ENCODE results near the gene PROZ.

The PROZ gene

GRCh38 chr13:113208421-113209335 lies 50.2 kb downstream of the PROZ start, which contains the start of gene PCID2:
TSS of gene PCID2 (minus strand) at chr13:113208669. CDS start at chr13:113208634, 35 bp downstream.
- Histone ChIP-seq H3K4me2 (ENCODE audit: low read depth, low read length, poor library complexity, severe bottlenecking) (peak within 1 kb of the TSS; percentile 93), H3K9ac (ENCODE audit: low read length) (peak within 1 kb of the TSS; percentile 92), H2AFZ (ENCODE audit: low read depth, low read length, severe bottlenecking) (peak within 1 kb of the TSS; percentile 84), H3K36me3 (ENCODE audit: low read length) (peaks cover 6% of the 10 kb centered on the region; the same call in 1 of the 2 replicates), H3K79me2 (ENCODE audit: insufficient read depth, low read length) (peaks cover 87% of the 10 kb centered on the region), H3K27me3 (ENCODE audit: low read length) (no peaks in the 10 kb centered on the region), H3F3A (ENCODE audit: insufficient read depth) (peaks cover 10% of the 10 kb centered on the region), H3K9me2 (replicated peaks; ENCODE audit: insufficient read depth, low read length) (no peaks in the 10 kb centered on the region), H4K20me1 (ENCODE audit: low read depth, low read length) (peaks cover 15% of the 10 kb centered on the region; the same call in 1 of the 2 replicates), H3K9me3 (ENCODE audit: insufficient read depth, low read length) (no peaks in the 10 kb centered on the region), H3K27ac (ENCODE audit: low read depth, low read length) (peak within 1 kb of the TSS; percentile 89), H3K4me3 (ENCODE audit: insufficient read depth, low read length, poor library complexity, severe bottlenecking) (peak within 1 kb of the TSS; percentile 74)
- TF ChIP-seq CTCF (IDR thresholded peaks at IDR 0.05; ENCODE audit: insufficient read depth, low read length, poor library complexity, severe bottlenecking) (no peak), EZH2phosphoT487 (conservative IDR thresholded peaks at IDR 0.05; ENCODE audit: low read length) (no peak)

GRCh38 chr13:113209336-113209758 lies 50.9 kb downstream of the PROZ start, which contains the start of gene CUL4A:
TSS of gene CUL4A (plus strand) at chr13:113209613. CDS start at chr13:113209628, 15 bp downstream.
- H3K36me3 ChIP-seq (ENCODE audit: low read length) = peaks cover 6% of the 10 kb centered on the region; the same call in 1 of the 2 replicates
- H3K9me3 ChIP-seq (ENCODE audit: insufficient read depth, low read length) = no peaks in the 10 kb centered on the region
- no peak for TF ChIP-seq CTCF (IDR thresholded peaks at IDR 0.05; ENCODE audit: insufficient read depth, low read length, poor library complexity, severe bottlenecking)
- TF ChIP-seq EZH2phosphoT487 (conservative IDR thresholded peaks at IDR 0.05; ENCODE audit: low read length) = no peak
- peaks cover 87% of the 10 kb centered on the region for H3K79me2 ChIP-seq (ENCODE audit: insufficient read depth, low read length)
- peaks cover 15% of the 10 kb centered on the region; the same call in 1 of the 2 replicates for H4K20me1 ChIP-seq (ENCODE audit: low read depth, low read length)
- H3K27ac ChIP-seq (ENCODE audit: low read depth, low read length) = peak within 1 kb of the TSS; percentile 89
- H3K9ac ChIP-seq (ENCODE audit: low read length) = peak within 1 kb of the TSS; percentile 92
- peak within 1 kb of the TSS; percentile 74 for H3K4me3 ChIP-seq (ENCODE audit: insufficient read depth, low read length, poor library complexity, severe bottlenecking)
- no peaks in the 10 kb centered on the region for H3K9me2 ChIP-seq (replicated peaks; ENCODE audit: insufficient read depth, low read length)
- peak within 1 kb of the TSS; percentile 93 for H3K4me2 ChIP-seq (ENCODE audit: low read depth, low read length, poor library complexity, severe bottlenecking)
- H3K27me3 ChIP-seq (ENCODE audit: low read length) = no peaks in the 10 kb centered on the region
- H2AFZ ChIP-seq (ENCODE audit: low read depth, low read length, severe bottlenecking) = peak within 1 kb of the TSS; percentile 84
- peaks cover 10% of the 10 kb centered on the region for H3F3A ChIP-seq (ENCODE audit: insufficient read depth)

GRCh38 chr13:113209759-113210421 lies 51.4 kb downstream of the PROZ start:
- TF ChIP-seq EZH2phosphoT487 (conservative IDR thresholded peaks at IDR 0.05; ENCODE audit: low read length) (no peak), CTCF (IDR thresholded peaks at IDR 0.05; ENCODE audit: insufficient read depth, low read length, poor library complexity, severe bottlenecking) (no peak)
- Histone ChIP-seq H3K9me3 (ENCODE audit: insufficient read depth, low read length) (no peaks in the 10 kb centered on the region), H3K79me2 (ENCODE audit: insufficient read depth, low read length) (peaks cover 87% of the 10 kb centered on the region), H3F3A (ENCODE audit: insufficient read depth) (peaks cover 10% of the 10 kb centered on the region), H3K27ac (ENCODE audit: low read depth, low read length) (peak overlapping the region; percentile 89), H3K9ac (ENCODE audit: low read length) (peak overlapping the region; percentile 92), H3K36me3 (ENCODE audit: low read length) (peaks cover 6% of the 10 kb centered on the region; the same call in 1 of the 2 replicates), H4K20me1 (ENCODE audit: low read depth, low read length) (peaks cover 15% of the 10 kb centered on the region; the same call in 1 of the 2 replicates), H2AFZ (ENCODE audit: low read depth, low read length, severe bottlenecking) (no peak overlapping the region), H3K9me2 (replicated peaks; ENCODE audit: insufficient read depth, low read length) (no peaks in the 10 kb centered on the region), H3K4me2 (ENCODE audit: low read depth, low read length, poor library complexity, severe bottlenecking) (peak overlapping the region; percentile 93), H3K27me3 (ENCODE audit: low read length) (no peaks in the 10 kb centered on the region), H3K4me3 (ENCODE audit: insufficient read depth, low read length, poor library complexity, severe bottlenecking) (peak overlapping the region; percentile 74)
